Transverse colon (tissue), 4 donors: ENCODE measurements around the gene ERG. TPM values are rescaled to one million over a fixed set of nuclear protein-coding genes. Genes with fewer than 3 reads are reported as not detected.

ENCODE experiments used
- DNase-seq: peaks from one replicate; pipeline ENCODE4 v3.0.0-alpha.2; 2019
- H3K27ac ChIP-seq, 4 donors: fragments of 200-600 bp; sonication (generic); 2 replicates each; pipeline ENCODE4 v1.5.1; 2016 to 2018; ENCODE audit warnings: inconsistent platforms in 4 of 4
- H3K27me3 ChIP-seq: fragments of 200-600 bp; sonication (generic); 2 replicates; pipeline ENCODE4 v1.5.1; 2017; ENCODE audit warnings: inconsistent platforms
- H3K36me3 ChIP-seq, 4 donors: fragments of 200-600 bp; sonication (generic); 2 replicates each; pipeline ENCODE4 v1.5.1; 2017 to 2019; ENCODE audit warnings: inconsistent platforms in 4 of 4
- H3K4me1 ChIP-seq, 4 donors: fragments of 200-600 bp; sonication (generic); 2 replicates each; pipeline ENCODE4 v1.5.1; 2017 to 2020; ENCODE audit warnings: inconsistent platforms in 4 of 4
- H3K4me3 ChIP-seq, 4 donors: fragments of 200-600 bp; sonication (generic); 1 replicate in 1 of 4; 2 replicates in 3 of 4; pipeline versions ENCODE4 v1.5.1 to v1.6.1; 2017 to 2019; ENCODE audit warnings: inconsistent platforms in 4 of 4
- H3K9me3 ChIP-seq, 2 donors: fragments of 200-600 bp; sonication (generic); 2 replicates each; pipeline ENCODE4 v1.5.1; 2017 to 2019; ENCODE audit warnings: inconsistent platforms in 2 of 2
- EP300 ChIP-seq: sonication (generic); formaldehyde crosslinking; IDR thresholded peaks from one replicate; pipeline ENCODE4 v1.6.1; 2017; ENCODE audit warnings: antibody characterized with exemption, low read depth
- POLR2A ChIP-seq: fragments of 450-650 bp; IDR thresholded peaks from one replicate; pipeline ENCODE4 v1.6.1; 2016; ENCODE audit warnings: antibody characterized with exemption, mild to moderate bottlenecking, moderate library complexity
- POLR2AphosphoS5 ChIP-seq, 3 donors: sonication (generic); formaldehyde crosslinking; IDR thresholded peaks; one replicate each; pipeline ENCODE4 v1.6.1; 2016; ENCODE audit warnings: antibody characterized with exemption in 3 of 3
- WGBS, 2 donors: methylation state at CpG; one replicate each; pipeline ENCODE4 v1.1.5; 2018; ENCODE audit warnings: low coverage in 1 of 2; 5-methylcytosine and 5-hydroxymethylcytosine counted together
- in situ Hi-C, 4 donors: fragments of 200-750 bp; cut with MboI; loops; one replicate each; pipeline versions ENCODE4 v1.15.0 to v1.15.1; 2017; ENCODE audit warnings: low sequenced_read_pairs in 3 of 4, low pct_ligation_motif_present in 1 of 4, low pct_unique_long_range_greater_than_20kb in 1 of 4
- intact Hi-C: fragments of 100-400 bp; cut with DNase I; formaldehyde crosslinking; loops from one replicate; pipeline ENCODE4 v1.15.1; 2023; ENCODE audit warnings: low total_unique reads
- total RNA-seq, 4 donors: library from RNA; depleted of rRNA; stranded (reverse); fragments of >200 nt; gene quantifications; one replicate each; pipeline ENCODE4 v1.1.0, GENCODE V29; 2016
- TF ChIP-seq, protein P1 (sequence below), 5 experiments: fragments of 200-600 bp in 3 of 5; fragments of 450-650 bp in 2 of 5; sonication (generic) in 3 of 5; IDR thresholded peaks; 1 replicate in 2 of 5; 2 replicates in 3 of 5; pipeline ENCODE4 v1.5.1; 2016 to 2017; ENCODE audit warnings: antibody characterized with exemption in 5 of 5, inconsistent platforms in 3 of 5, mild to moderate bottlenecking in 2 of 5, moderate library complexity in 1 of 5

Gene ERG
- total RNA-seq, 4 donors from 2014 or later: 1.5 to 8.6 (median 3.7) TPM

DNA sequence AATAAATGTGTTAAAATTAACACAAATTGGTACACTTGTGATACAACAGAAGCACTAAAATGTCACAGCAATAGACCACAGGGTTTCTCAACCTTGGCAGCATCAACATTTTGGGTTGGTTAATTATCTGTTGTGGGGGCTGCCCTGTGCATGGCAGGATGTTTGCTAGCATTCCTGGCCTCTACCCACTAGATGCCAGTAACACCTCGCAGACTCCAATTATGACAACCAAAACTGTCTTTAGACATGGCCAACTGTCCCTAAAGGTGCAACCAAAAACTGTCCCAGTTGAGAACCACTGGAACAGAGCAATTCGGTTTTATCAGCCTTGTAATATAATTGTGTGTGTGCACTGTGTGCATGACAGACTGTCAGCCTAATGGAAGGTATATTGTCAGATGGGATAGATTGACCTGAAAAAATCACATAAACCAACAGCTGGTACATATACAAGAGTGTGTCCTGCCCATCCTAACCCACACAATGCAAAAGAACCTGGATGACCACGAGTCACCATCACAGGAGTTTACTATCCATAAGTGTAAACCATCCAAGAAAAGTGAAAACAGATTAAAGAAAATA, 13.5 kb upstream of the ERG start:
- no peak overlapping the region for H3K4me3 ChIP-seq
- peaks cover 0 to 13% (median 9%) of the 10 kb centered on the region in 4 donors for H3K4me1 ChIP-seq
- WGBS, 2 donors: 33 to 60% methylated on average over 1 to 3 of the region's 3 CpGs
- no peaks in the 10 kb centered on the region for H3K36me3 ChIP-seq
- H3K27me3 ChIP-seq: no peaks in the 10 kb centered on the region
- intact Hi-C loops: no loop called here
- in situ Hi-C loops: loop anchor here in 2 of 4 donors (10.0 to 25.0 kb wide), 3 partner anchors 201 to 626 kb away; no protein-coding TSS in a partner anchor
- H3K9me3 ChIP-seq: no peaks in the 10 kb centered on the region
- TF ChIP-seq, protein P1, sequence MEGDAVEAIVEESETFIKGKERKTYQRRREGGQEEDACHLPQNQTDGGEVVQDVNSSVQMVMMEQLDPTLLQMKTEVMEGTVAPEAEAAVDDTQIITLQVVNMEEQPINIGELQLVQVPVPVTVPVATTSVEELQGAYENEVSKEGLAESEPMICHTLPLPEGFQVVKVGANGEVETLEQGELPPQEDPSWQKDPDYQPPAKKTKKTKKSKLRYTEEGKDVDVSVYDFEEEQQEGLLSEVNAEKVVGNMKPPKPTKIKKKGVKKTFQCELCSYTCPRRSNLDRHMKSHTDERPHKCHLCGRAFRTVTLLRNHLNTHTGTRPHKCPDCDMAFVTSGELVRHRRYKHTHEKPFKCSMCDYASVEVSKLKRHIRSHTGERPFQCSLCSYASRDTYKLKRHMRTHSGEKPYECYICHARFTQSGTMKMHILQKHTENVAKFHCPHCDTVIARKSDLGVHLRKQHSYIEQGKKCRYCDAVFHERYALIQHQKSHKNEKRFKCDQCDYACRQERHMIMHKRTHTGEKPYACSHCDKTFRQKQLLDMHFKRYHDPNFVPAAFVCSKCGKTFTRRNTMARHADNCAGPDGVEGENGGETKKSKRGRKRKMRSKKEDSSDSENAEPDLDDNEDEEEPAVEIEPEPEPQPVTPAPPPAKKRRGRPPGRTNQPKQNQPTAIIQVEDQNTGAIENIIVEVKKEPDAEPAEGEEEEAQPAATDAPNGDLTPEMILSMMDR (IDR thresholded peaks at IDR 0.05): peak in 1 of 5 experiments; percentile 13
- TF ChIP-seq POLR2AphosphoS5 (IDR thresholded peaks at IDR 0.05) (no peak), EP300 (no peak)
- H3K27ac ChIP-seq: no peak overlapping the region
- no peak for DNase-seq

DNA sequence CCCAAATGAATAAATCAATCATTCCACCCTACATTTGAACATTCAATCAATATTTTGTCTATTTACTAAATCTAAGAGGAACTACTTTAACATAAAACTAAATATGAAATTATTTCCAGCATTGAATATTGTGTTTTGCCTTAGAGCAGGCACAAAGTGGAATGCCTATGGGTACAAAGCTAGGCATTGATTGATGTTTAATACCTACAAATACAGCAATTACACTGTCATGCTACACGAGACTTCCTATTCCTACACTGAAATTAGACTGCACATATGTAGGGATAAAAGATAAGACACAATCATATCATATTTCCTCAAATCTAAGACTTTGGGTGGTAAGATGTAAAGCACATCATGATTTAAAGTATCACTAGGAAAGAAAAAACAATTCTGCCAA, 12.9 kb upstream of the ERG start:
- in situ Hi-C loops (loop anchor here in 2 of 4 donors (10.0 to 25.0 kb wide), 3 partner anchors 201 to 626 kb away; no protein-coding TSS in a partner anchor), intact Hi-C loops (no loop called here)
- Histone ChIP-seq H3K27me3 (no peaks in the 10 kb centered on the region), H3K36me3 (no peaks in the 10 kb centered on the region), H3K9me3 (no peaks in the 10 kb centered on the region), H3K4me1 (peaks cover under 1 to 19% (median 14%) of the 10 kb centered on the region in 4 donors), H3K4me3 (no peak overlapping the region), H3K27ac (no peak overlapping the region)
- no peak for DNase-seq
- WGBS, 2 donors: 80 to 86% methylated on average over 1 of the region's 1 CpG
- TF ChIP-seq EP300: no peak
- no peak for TF ChIP-seq POLR2A
- TF ChIP-seq POLR2AphosphoS5 (IDR thresholded peaks at IDR 0.05): no peak
- TF ChIP-seq, protein P1 (IDR thresholded peaks at IDR 0.05): no peak

DNA sequence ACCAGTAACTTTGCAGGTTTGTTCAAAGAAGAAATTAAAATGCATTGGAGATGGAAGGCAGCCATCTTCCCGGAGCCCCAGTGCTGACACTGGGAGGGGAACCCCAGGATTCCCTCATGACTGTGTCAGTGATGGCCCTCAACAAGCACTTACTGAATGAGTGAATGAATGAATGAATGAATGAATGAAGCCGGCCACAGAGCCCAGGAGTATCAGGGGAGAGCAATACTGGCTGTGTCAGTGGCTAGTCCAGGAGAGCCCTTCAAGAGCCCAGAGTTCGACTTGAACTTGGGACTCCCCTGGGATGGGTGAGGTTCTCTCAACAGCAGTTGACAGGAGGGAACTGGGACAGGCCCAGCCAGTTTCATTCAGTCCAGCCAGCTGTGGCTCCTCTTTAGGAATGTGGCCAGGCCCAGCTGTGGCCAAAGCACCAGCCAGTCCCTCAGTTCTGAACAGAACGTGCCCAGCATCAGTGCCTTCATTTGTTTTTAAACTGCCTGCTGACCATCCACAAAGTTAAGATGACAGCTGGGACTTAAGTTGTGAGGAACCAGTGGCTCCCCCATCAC, 9.2 kb upstream of the ERG start:
- 60 to 62% methylated on average over 1 to 4 of the region's 4 CpGs for WGBS, 2 donors
- no peak for DNase-seq
- in situ Hi-C loops (loop anchor here (10.0 to 25.0 kb wide), 5 partner anchors 205 to 637 kb away; no protein-coding TSS in a partner anchor), intact Hi-C loops (no loop called here)
- TF ChIP-seq EP300 (no peak), POLR2AphosphoS5 (IDR thresholded peaks at IDR 0.05) (no peak), POLR2A (no peak)
- TF ChIP-seq, protein P1 (IDR thresholded peaks at IDR 0.05): no peak
- Histone ChIP-seq H3K36me3 (no peaks in the 10 kb centered on the region), H3K27me3 (no peaks in the 10 kb centered on the region), H3K27ac (peak overlapping the region in 1 of 4 donors; percentile 71), H3K9me3 (no peaks in the 10 kb centered on the region), H3K4me1 (peaks cover 3 to 18% (median 17%) of the 10 kb centered on the region in 4 donors), H3K4me3 (no peak overlapping the region)

DNA sequence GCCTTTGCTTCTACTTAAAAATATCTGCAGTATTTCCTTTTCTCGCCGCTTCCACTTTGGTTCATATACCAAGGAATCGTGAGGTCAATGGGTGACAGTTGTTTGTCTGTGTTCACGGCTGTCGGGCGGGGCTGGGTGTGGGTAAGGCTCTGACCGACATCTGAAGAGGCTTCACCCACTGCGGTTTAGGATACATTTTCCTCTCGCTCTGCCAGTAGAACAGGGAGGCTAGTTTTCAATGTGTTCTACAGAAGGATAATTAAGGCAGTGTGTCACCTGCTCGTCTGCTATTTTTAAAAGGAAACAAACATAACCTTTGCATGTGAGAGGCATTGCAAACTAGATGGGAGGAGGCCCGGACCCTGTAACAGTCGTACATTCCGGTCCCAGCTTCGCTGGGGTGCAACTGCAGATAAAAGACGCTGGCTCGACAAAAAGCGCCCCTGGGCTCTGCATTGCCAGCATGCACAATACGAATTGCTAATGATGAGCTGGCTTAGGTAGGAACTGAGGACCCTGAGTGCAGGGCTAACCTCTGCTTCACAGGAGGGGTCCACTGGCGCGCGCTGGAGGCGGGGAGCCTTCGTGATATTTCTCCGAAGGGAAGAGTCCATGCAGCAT, 8.5 kb upstream of the ERG start:
- Histone ChIP-seq H3K9me3 (no peaks in the 10 kb centered on the region), H3K27ac (peak overlapping the region in 3 of 4 donors; percentile 39 to 71 (median 53)), H3K36me3 (no peaks in the 10 kb centered on the region), H3K27me3 (no peaks in the 10 kb centered on the region), H3K4me3 (peak overlapping the region in 1 of 4 donors; percentile 9), H3K4me1 (peaks cover 3 to 18% (median 17%) of the 10 kb centered on the region in 4 donors)
- intact Hi-C loops: no loop called here
- peak; percentile 61 for DNase-seq
- in situ Hi-C loops: loop anchor here (10.0 to 25.0 kb wide), 5 partner anchors 206 to 638 kb away; no protein-coding TSS in a partner anchor
- TF ChIP-seq EP300: no peak
- no peak for TF ChIP-seq POLR2A
- TF ChIP-seq, protein P1 (IDR thresholded peaks at IDR 0.05): no peak
- TF ChIP-seq POLR2AphosphoS5 (IDR thresholded peaks at IDR 0.05): no peak
- 17 to 48% methylated on average over 7 to 24 of the region's 24 CpGs for WGBS, 2 donors
